Activated naive CD8-positive, alpha-beta T cell treated with anti-CD3 and anti-CD28 coated beads for 36 hours (primary cell): Measurements from ENCODE around the gene RECK. TPM values are rescaled to one million over a fixed set of nuclear protein-coding genes. Genes with fewer than 3 reads are reported as not detected.

Source experiments
- DNase-seq: peaks from one replicate; pipeline ENCODE4 v3.0.0; 2021
- H3K27ac Mint-ChIP-seq: one replicate; pipeline ENCODE4 v1.8.0; 2022; ENCODE audit warnings: mild to moderate bottlenecking, moderate library complexity, mixed read lengths
- H3K27me3 Mint-ChIP-seq: one replicate; pipeline ENCODE4 v1.8.0; 2022; ENCODE audit warnings: mild to moderate bottlenecking, mixed read lengths
- H3K36me3 Mint-ChIP-seq: one replicate; pipeline ENCODE4 v1.8.0; 2021; ENCODE audit warnings: mild to moderate bottlenecking, mixed read lengths
- H3K4me1 Mint-ChIP-seq: one replicate; pipeline ENCODE4 v1.8.0; 2021; ENCODE audit warnings: mixed read lengths
- H3K4me3 Mint-ChIP-seq: one replicate; pipeline ENCODE4 v1.8.0; 2022; ENCODE audit warnings: mild to moderate bottlenecking, moderate library complexity, mixed read lengths
- H3K9me3 Mint-ChIP-seq: one replicate; pipeline ENCODE4 v1.8.0; 2022; ENCODE audit warnings: mixed read lengths
- total RNA-seq, 2 experiments: library from RNA; stranded (reverse); gene quantifications; one replicate each; pipeline ENCODE4 v1.2.3, GENCODE V29; 2021

RECK gene
- total RNA-seq, 2 experiments from 2014 or later, result 4.4 to 5.2 TPM

DNA sequence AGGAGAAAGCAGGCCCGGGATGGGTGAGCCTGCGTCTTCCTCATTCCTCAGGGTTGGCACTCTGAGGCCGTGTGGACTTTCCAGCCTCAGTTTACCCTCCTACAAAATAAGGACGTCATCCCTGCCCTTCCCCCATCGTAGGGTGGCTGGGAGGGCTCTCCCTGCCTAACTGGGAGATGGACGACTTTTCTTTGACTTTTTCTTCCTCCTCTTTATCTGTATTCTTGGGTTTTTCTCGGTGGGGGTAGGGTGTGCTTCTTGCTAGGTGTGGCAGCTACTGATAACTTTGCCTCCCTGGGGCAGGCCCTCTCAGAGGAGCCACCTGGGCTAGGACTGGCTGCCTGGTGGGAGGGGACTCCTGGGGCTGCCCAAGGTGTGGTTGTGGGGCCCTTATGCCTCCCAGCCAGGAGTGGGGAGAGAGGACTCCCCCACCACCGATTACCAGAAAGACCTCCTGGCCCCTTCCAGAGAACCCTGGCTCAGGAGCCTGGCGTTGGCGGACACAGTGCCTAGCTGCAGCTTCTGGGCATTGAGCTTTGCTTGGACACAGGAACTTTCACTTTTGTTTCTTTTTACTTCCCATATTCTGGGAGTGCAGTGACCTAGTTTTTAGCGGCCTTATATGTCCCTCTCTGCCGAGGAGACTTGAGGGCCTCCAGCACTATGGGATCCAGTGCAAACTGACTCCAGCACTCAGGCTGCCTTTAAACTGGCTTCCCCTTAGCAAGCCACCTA, 106.0 kb downstream of the RECK start:
- Mint-ChIP-seq H3K9me3 (peaks cover 12% of the 10 kb centered on the region), H3K27me3 (peaks cover 12% of the 10 kb centered on the region), H3K27ac (peak overlapping the region; percentile 88), H3K4me1 (peaks cover 80% of the 10 kb centered on the region), H3K4me3 (peak overlapping the region; percentile 56), H3K36me3 (peaks cover 24% of the 10 kb centered on the region)
- no peak for DNase-seq

DNA sequence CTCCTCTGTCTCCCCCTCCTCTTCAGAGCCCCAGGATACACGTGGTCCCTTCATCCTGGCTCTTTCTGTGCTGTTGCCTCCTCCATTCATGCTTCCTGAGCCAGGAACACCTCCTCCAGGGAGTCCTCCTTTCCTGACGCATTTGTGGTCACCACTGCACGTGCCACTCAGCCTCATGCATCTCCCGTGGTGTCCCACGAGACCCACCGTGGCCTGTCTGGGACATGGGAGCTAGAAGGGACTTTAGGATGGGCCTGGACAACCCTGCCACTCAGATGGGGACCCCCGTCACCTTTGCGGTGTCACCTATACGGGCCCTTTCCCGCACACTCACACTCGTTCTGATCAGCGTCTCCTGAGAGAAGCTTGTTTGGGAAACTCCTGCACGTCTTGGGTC, 106.5 kb downstream of the RECK start:
- peaks cover 83% of the 10 kb centered on the region for H3K4me1 Mint-ChIP-seq
- H3K27ac Mint-ChIP-seq, result peak overlapping the region; percentile 88
- DNase-seq, result no peak
- peaks cover 24% of the 10 kb centered on the region for H3K36me3 Mint-ChIP-seq
- H3K4me3 Mint-ChIP-seq, result peak overlapping the region; percentile 56
- H3K9me3 Mint-ChIP-seq, result peaks cover 12% of the 10 kb centered on the region
- H3K27me3 Mint-ChIP-seq, result peaks cover 7% of the 10 kb centered on the region

DNA sequence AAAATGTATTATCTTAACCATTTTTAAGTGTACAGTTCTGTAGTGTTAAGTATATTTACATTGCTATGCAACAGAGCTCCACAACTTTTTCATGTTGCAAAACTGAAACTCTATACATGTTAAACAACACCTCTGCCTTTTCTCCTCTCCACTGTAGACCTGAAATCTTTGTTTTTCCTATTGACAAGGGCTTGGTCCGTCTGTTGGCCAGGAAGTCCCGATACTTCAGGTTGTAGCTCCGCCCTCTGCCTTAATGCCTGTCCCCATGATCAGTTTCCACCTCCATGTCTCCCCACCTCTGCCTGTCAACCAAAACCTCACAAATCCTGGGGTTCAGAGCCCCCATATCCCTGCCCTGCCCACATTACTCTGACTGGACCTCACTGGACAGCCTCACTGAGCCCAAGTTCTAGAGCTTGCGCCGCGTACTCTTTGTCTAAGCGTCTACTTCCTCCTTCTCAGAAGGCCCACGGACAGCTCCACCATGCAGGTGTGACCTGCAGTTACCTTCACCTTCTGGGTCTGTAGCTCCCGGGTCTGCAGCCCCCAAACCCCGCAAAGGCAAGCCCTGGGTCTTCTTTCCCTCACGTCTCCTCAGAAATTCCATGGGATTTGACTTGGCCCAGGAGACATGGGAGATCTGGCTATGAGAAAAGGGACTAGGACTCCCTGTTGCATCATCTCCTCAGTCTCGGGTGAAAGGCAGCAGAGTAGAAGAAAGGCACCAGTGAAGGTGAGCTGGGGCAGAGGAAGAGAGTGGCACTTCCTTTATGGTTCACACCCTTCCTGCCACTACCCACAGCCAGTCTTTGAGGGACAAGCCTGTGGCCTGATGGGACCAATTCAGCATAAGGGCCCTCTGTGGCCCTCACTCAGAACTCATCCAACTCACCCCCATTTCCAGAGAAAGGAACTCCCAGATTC, 107.9 kb downstream of the RECK start:
- H3K27ac Mint-ChIP-seq, result peak overlapping the region; percentile 88
- DNase-seq, result no peak
- H3K36me3 Mint-ChIP-seq, result peaks cover 24% of the 10 kb centered on the region
- H3K9me3 Mint-ChIP-seq, result peaks cover 12% of the 10 kb centered on the region
- no peaks in the 10 kb centered on the region for H3K27me3 Mint-ChIP-seq
- H3K4me3 Mint-ChIP-seq, result peak overlapping the region; percentile 69
- peaks cover 81% of the 10 kb centered on the region for H3K4me1 Mint-ChIP-seq

DNA sequence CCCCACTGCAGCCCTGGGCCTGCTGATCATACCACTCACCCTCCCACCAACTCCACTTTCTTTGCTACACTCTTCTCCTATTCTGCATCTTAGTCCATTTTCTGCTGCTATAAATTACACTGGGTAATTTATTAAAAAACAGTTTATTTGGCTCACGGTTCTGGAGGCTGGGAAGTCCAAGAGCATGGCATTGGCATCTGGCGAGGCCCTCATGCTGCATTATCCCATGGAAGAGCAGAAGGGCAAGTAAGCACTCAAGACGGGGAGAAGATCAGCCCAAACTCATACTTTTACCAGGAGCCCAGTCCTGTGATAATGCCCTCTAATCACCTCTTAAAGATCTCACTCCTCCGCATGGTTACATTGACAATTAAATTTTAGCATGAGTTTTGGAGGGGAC, 109.3 kb downstream of the RECK start:
- Mint-ChIP-seq H3K27ac (no peak overlapping the region), H3K4me3 (no peak overlapping the region), H3K36me3 (peaks cover 24% of the 10 kb centered on the region)

DNA sequence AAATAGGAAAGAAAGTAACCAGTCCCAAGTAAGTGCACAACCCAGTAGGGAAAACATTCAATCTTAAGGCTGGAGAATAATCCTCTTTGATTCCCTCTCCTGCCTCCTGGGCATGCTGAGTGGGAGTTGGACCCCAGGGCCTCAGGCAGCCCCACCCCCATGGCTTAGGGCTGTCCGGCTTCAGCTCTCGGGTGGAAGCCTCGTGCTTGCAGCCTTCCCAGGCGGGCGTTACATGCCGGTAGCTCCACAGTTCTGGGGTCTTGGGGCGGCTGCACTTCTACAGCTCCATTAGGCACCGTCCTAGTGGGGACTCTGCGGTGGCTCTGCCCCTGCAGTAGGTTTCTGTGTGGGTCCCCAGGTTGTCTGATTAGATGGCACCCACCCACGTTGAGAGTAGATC, 109.9 kb downstream of the RECK start:
- Mint-ChIP-seq H3K27ac (no peak overlapping the region), H3K27me3 (no peaks in the 10 kb centered on the region), H3K4me3 (no peak overlapping the region), H3K36me3 (peaks cover 26% of the 10 kb centered on the region), H3K4me1 (peaks cover 76% of the 10 kb centered on the region), H3K9me3 (peaks cover 12% of the 10 kb centered on the region)
- DNase-seq, result no peak

More for the DNA sequence above, 109.3 kb downstream of the RECK start:
- peaks cover 76% of the 10 kb centered on the region for H3K4me1 Mint-ChIP-seq
- no peak for DNase-seq
- no peaks in the 10 kb centered on the region for H3K27me3 Mint-ChIP-seq
- peaks cover 12% of the 10 kb centered on the region for H3K9me3 Mint-ChIP-seq

DNA sequence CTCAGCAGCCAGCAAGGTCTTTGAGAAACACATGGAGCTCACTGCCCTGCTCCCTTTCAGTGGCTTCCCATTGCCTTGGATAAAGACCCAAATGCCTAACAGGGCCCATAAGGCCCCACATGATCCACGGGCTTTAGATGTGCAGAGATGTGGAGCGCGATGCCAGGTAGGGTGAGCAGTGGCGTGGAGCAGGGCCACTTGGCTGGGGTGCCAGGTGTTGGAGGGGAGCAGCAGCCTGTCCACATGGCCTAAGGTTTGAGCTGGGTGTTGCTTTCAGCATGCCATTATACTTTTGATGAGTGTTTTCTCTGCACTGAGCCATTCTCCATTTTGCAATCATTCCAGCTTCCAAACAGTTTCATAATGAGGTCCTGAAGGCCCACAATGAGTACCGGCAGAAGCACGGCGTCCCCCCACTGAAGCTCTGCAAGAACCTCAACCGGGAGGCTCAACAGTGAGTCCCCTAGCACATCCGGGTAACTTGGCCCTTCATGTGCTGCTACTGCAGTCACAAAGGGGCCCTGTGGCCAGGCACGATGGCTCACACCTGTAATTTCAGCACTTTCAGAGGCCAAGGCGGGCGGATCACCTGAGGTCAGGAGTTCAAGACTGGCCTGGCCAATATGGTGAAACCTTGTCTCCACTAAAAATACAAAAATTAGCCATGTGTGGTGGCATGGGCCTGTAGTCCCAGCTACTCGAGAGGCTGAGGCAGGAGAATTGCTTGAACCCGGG, 110.9 kb downstream of the RECK start:
- Mint-ChIP-seq H3K27me3 (no peaks in the 10 kb centered on the region), H3K4me1 (peaks cover 77% of the 10 kb centered on the region), H3K9me3 (peaks cover 12% of the 10 kb centered on the region), H3K36me3 (peaks cover 26% of the 10 kb centered on the region), H3K27ac (no peak overlapping the region), H3K4me3 (no peak overlapping the region)
- no peak for DNase-seq

DNA sequence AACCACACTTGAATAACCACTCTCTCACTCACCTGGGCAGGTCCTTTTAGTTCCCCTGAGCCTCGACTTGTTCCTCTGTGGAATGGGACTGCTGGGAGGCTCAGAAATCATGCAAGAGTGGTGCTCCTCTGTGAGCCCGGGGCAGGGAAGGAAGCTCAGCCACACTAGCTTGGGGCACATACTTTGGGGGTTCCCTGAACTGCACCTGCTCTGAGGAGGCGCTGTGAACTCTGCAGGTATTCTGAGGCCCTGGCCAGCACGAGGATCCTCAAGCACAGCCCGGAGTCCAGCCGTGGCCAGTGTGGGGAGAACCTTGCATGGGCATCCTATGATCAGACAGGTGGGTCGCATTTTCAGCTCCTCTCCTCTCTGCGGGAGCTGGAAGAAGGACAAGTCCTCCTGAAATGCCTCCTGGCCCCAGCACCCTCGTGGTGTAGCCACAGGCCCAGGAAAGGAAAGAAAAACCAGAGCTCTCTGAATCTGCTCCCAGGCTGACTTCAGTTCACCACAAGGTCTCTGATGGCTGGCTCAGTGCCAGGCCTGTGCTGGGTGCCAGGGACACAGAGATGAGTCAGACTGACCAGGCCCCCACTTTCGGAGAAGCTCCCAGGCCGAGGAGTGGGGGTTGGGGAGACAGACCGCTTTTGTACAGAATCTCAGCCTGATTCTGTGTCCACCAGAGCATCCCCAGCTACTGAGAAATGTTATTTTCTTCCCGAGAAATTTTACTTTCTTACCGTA, 111.8 kb downstream of the RECK start:
- peaks cover 12% of the 10 kb centered on the region for H3K9me3 Mint-ChIP-seq
- DNase-seq, result peak; percentile 85
- H3K4me1 Mint-ChIP-seq, result peaks cover 74% of the 10 kb centered on the region
- H3K27me3 Mint-ChIP-seq, result no peaks in the 10 kb centered on the region
- peaks cover 26% of the 10 kb centered on the region for H3K36me3 Mint-ChIP-seq
- no peak overlapping the region for H3K4me3 Mint-ChIP-seq
- no peak overlapping the region for H3K27ac Mint-ChIP-seq

DNA sequence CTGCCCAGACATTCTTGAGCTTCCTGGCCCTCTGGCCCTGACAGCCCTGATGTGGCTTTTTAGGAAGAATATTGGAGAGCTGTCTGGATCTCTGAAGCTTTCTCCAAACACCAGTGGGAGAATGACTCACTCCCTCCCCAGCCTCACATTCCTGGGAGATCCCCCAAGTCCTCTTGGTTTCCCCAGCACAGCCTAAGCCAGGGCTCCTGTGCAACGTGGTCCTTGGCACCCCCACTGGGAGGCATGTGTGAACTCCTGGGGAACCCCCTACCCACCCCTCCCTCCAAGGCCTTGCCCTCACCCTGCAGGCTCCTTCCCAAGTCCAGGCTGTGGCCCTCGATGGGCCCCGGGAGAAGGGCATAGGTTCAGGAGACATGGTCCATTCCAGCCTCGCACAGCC, 112.5 kb downstream of the RECK start:
- no peaks in the 10 kb centered on the region for H3K27me3 Mint-ChIP-seq
- no peak overlapping the region for H3K4me3 Mint-ChIP-seq
- no peak for DNase-seq
- peaks cover 26% of the 10 kb centered on the region for H3K36me3 Mint-ChIP-seq
- no peak overlapping the region for H3K27ac Mint-ChIP-seq
- H3K4me1 Mint-ChIP-seq, result peaks cover 70% of the 10 kb centered on the region
- peaks cover 12% of the 10 kb centered on the region for H3K9me3 Mint-ChIP-seq

DNA sequence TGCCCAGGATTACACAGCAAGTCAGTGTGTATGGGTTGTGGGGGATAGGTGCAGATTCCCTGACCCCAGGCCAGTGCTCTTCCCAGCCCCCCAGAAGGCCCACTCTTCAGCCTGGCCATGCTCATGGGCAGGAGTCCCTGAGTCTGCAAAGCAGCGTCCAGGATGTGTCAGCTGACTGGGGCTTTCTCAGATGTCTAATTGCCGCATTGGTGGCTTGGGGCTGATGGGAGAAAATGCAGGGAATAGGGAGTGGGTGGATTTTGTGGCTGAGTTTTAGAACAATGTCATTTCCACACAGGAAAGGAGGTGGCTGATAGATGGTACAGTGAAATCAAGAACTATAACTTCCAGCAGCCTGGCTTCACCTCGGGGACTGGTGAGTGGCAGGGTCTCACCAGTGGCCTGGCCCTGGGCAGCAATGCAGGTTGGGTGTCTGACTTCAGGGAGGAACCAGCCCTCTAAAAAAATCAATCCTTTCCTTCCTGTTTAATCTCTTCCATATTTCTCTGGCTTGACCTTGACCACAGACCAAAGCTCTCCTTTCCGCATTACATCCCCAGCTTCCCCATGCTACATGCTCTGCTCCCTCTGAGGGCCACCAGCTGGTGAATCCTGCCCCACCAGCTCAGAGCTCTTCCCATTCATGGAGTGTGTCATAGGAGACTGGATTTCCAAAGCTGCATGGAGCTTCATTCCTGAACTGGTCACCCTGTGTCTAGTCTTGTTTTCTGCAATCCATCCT, 114.0 kb downstream of the RECK start:
- Mint-ChIP-seq H3K27me3 (no peaks in the 10 kb centered on the region), H3K9me3 (peaks cover 6% of the 10 kb centered on the region), H3K36me3 (peaks cover 14% of the 10 kb centered on the region), H3K4me1 (peaks cover 61% of the 10 kb centered on the region), H3K4me3 (peak overlapping the region; percentile 36), H3K27ac (peak overlapping the region; percentile 89)
- DNase-seq, result no peak

DNA sequence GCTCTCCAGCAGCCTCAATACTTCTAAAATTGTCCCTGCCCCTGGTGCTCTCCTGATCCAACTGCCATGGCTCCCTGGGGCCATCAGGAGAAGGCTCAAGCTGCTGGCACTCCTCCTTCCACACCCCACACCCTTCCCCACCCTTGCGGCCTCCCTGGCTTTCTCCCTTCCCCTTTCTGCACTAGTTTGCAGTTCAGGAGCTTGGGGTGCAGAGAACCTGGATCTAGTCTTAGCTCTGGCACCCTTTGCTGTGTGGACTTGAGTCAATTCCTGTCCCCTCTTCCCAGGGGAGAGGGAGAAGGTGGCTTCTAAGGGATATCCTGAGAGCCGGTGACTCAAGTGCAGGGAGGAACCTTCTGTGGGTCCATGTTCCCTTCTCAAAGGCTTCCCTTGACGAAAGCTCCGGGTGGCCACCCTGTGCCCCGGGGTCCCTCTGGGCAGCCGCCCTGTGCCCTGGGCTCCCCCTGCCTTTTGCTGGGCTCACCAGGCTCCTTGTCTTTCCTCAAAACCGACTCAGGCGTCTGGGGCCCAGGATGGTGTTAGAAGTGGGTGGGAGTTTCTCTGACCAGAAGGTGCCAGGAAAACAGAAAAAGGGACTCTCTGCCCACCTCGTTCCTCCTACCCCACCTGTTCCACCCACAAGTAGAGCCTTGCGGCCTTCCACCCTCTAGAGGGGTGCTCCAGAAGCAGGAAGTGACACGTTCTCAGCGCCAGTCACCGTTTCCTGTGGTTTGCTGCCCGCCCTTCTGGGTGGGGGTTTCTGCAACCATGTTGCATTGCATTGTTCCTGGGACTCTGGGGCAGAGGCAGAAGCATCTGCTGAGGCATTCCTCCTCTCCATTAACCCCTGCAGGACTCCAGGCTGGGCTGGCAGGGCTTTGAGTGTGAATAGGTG, 114.8 kb downstream of the RECK start:
- Mint-ChIP-seq H3K9me3 (no peaks in the 10 kb centered on the region), H3K4me3 (peak overlapping the region; percentile 63), H3K27ac (peak overlapping the region; percentile 89), H3K4me1 (peaks cover 60% of the 10 kb centered on the region), H3K27me3 (no peaks in the 10 kb centered on the region), H3K36me3 (peaks cover 10% of the 10 kb centered on the region)
- peak; percentile 86 for DNase-seq

DNA sequence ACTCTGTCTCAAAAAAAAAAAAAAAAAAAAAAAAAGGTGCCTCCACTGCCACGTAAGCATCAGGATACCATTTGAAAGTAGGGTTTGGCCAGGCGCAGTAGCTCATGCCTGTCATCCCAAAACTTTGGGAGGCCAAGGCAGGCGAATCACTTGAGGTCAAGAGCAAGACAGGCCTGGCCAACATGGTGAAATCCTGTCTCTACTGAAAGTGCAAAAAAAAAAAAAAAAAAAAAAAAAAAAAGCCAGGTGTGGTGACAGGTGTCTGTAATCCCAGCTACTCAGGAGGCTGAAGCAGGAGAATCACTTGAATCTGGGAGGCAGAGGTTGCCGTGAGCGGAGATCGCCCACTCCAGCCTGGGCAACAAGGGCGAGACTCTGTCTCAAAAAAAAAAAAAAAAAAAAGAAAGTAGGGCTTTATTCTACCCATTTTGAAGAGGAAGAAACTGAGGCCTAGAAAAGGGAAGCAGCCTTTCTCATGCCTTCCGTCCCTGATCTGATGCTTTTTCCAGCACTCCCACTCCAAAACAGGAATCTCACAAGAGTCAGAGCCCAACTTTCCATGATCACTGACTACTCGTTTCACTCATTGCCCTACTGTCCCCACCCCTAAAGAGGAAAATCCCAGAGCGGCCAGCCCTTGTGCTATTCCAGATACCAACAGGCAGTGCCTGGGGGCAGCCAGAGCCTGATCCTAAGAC, 116.2 kb downstream of the RECK start:
- Mint-ChIP-seq H3K4me1 (peaks cover 51% of the 10 kb centered on the region), H3K27me3 (no peaks in the 10 kb centered on the region), H3K9me3 (no peaks in the 10 kb centered on the region), H3K36me3 (peaks cover 7% of the 10 kb centered on the region), H3K27ac (peak overlapping the region; percentile 65), H3K4me3 (no peak overlapping the region)
- DNase-seq, result no peak

DNA sequence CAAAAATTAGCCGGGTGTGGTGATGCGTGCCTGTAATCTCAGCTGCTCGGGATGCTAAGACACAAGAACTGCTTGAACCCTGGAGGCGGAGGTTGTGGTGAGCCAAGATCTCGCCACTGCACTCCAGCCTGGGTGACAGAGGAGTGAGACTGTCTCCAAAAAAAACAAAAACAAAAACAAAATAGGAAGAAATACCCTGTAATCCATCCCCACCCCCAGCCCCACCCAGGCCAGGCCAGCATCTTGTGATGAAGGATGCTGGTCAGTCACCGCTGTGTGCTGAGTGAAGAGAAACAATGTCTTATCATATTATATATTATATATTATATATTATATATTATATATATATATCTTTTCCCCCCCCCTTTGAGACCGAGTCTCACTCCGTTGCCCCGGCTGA, 117.0 kb downstream of the RECK start:
- Mint-ChIP-seq H3K9me3 (no peaks in the 10 kb centered on the region), H3K36me3 (peaks cover 12% of the 10 kb centered on the region), H3K4me1 (peaks cover 48% of the 10 kb centered on the region), H3K27me3 (no peaks in the 10 kb centered on the region), H3K27ac (no peak overlapping the region), H3K4me3 (no peak overlapping the region)
- DNase-seq, result no peak
